ENCODE data around the gene ERC2.
"Not testable (repeated sequence)": the region's sequence is repeated elsewhere in the genome, so short reads cannot be mapped to it uniquely, and the experiment has no call there.

Gene ERC2

GRCh38 chr3:55875113-55875512 lies 593.2 kb downstream of the ERC2 start:
- Mint-ChIP-seq H3K27me3 (ENCODE audit: low read depth) (no peaks in the 10 kb centered on the region), H3K27ac (no peak overlapping the region), H3K4me3 (no peak overlapping the region)

GRCh38 chr3:55873523-55874254 lies 594.6 kb downstream of the ERC2 start:
- H3K27ac Mint-ChIP-seq, result no peak overlapping the region
- H3K4me3 Mint-ChIP-seq, result no peak overlapping the region
- no peaks in the 10 kb centered on the region for H3K9me3 Mint-ChIP-seq
- no peaks in the 10 kb centered on the region for H3K36me3 Mint-ChIP-seq (ENCODE audit: low read depth)
- H3K4me1 Mint-ChIP-seq (ENCODE audit: low read depth), result no peaks in the 10 kb centered on the region
- H3K27me3 Mint-ChIP-seq (ENCODE audit: low read depth), result no peaks in the 10 kb centered on the region
- no peak for DNase-seq (ENCODE audit: low spot score)

More at GRCh38 chr3:55875113-55875512, 593.2 kb downstream of the ERC2 start:
- Mint-ChIP-seq H3K4me1 (ENCODE audit: low read depth) (no peaks in the 10 kb centered on the region), H3K36me3 (ENCODE audit: low read depth) (no peaks in the 10 kb centered on the region), H3K9me3 (no peaks in the 10 kb centered on the region)
- DNase-seq (ENCODE audit: low spot score), result no peak

- H3K36me3 Mint-ChIP-seq (ENCODE audit: low read depth), result no peaks in the 10 kb centered on the region
- DNase-seq (ENCODE audit: low spot score), result no peak
- no peak overlapping the region for H3K4me3 Mint-ChIP-seq
- H3K27ac Mint-ChIP-seq, result no peak overlapping the region
- no peaks in the 10 kb centered on the region for H3K4me1 Mint-ChIP-seq (ENCODE audit: low read depth)
- H3K27me3 Mint-ChIP-seq (ENCODE audit: low read depth), result no peaks in the 10 kb centered on the region
- H3K9me3 Mint-ChIP-seq, result no peaks in the 10 kb centered on the region
Observed at GRCh38 chr3:55870594-55870993, 597.7 kb downstream of the ERC2 start.

- Mint-ChIP-seq H3K36me3 (ENCODE audit: low read depth) (no peaks in the 10 kb centered on the region), H3K4me1 (ENCODE audit: low read depth) (no peaks in the 10 kb centered on the region), H3K4me3 (no peak overlapping the region), H3K9me3 (no peaks in the 10 kb centered on the region), H3K27ac (no peak overlapping the region), H3K27me3 (ENCODE audit: low read depth) (no peaks in the 10 kb centered on the region)
- no peak for DNase-seq (ENCODE audit: low spot score)
Observed at GRCh38 chr3:55868347-55868746, 599.9 kb downstream of the ERC2 start.

GRCh38 chr3:55863028-55863427 lies 605.2 kb downstream of the ERC2 start:
- H3K27me3 Mint-ChIP-seq (ENCODE audit: low read depth), result no peaks in the 10 kb centered on the region
- H3K36me3 Mint-ChIP-seq (ENCODE audit: low read depth), result no peaks in the 10 kb centered on the region
- no peak overlapping the region for H3K4me3 Mint-ChIP-seq
- no peaks in the 10 kb centered on the region for H3K9me3 Mint-ChIP-seq
- no peak for DNase-seq (ENCODE audit: low spot score)
- H3K27ac Mint-ChIP-seq, result no peak overlapping the region
- no peaks in the 10 kb centered on the region for H3K4me1 Mint-ChIP-seq (ENCODE audit: low read depth)

- no peaks in the 10 kb centered on the region for H3K27me3 Mint-ChIP-seq (ENCODE audit: low read depth)
- no peaks in the 10 kb centered on the region for H3K36me3 Mint-ChIP-seq (ENCODE audit: low read depth)
- no peak for DNase-seq (ENCODE audit: low spot score)
- no peak overlapping the region for H3K4me3 Mint-ChIP-seq
- no peaks in the 10 kb centered on the region for H3K4me1 Mint-ChIP-seq (ENCODE audit: low read depth)
- no peaks in the 10 kb centered on the region for H3K9me3 Mint-ChIP-seq
- H3K27ac Mint-ChIP-seq, result no peak overlapping the region
Observed at GRCh38 chr3:55860049-55860721, 608.1 kb downstream of the ERC2 start.

GRCh38 chr3:55859305-55859704 lies 609.0 kb downstream of the ERC2 start:
- Mint-ChIP-seq H3K27me3 (ENCODE audit: low read depth) (no peaks in the 10 kb centered on the region), H3K4me3 (no peak overlapping the region), H3K27ac (no peak overlapping the region), H3K36me3 (ENCODE audit: low read depth) (no peaks in the 10 kb centered on the region), H3K9me3 (no peaks in the 10 kb centered on the region), H3K4me1 (ENCODE audit: low read depth) (no peaks in the 10 kb centered on the region)
- no peak for DNase-seq (ENCODE audit: low spot score)

- no peaks in the 10 kb centered on the region for H3K4me1 Mint-ChIP-seq (ENCODE audit: low read depth)
- no peak overlapping the region for H3K4me3 Mint-ChIP-seq
- no peak overlapping the region for H3K27ac Mint-ChIP-seq
- H3K36me3 Mint-ChIP-seq (ENCODE audit: low read depth), result no peaks in the 10 kb centered on the region
- no peaks in the 10 kb centered on the region for H3K9me3 Mint-ChIP-seq
- DNase-seq (ENCODE audit: low spot score), result no peak
- H3K27me3 Mint-ChIP-seq (ENCODE audit: low read depth), result no peaks in the 10 kb centered on the region
Observed at GRCh38 chr3:55858727-55859126, 609.5 kb downstream of the ERC2 start.

GRCh38 chr3:55858302-55858701 lies 610.0 kb downstream of the ERC2 start:
- Mint-ChIP-seq H3K27me3 (ENCODE audit: low read depth) (no peaks in the 10 kb centered on the region), H3K4me1 (ENCODE audit: low read depth) (no peaks in the 10 kb centered on the region), H3K27ac (no peak overlapping the region), H3K9me3 (no peaks in the 10 kb centered on the region), H3K36me3 (ENCODE audit: low read depth) (no peaks in the 10 kb centered on the region), H3K4me3 (no peak overlapping the region)
- DNase-seq (ENCODE audit: low spot score), result no peak

- Mint-ChIP-seq H3K9me3 (no peaks in the 10 kb centered on the region), H3K36me3 (ENCODE audit: low read depth) (no peaks in the 10 kb centered on the region), H3K27me3 (ENCODE audit: low read depth) (no peaks in the 10 kb centered on the region), H3K4me1 (ENCODE audit: low read depth) (no peaks in the 10 kb centered on the region), H3K4me3 (no peak overlapping the region), H3K27ac (no peak overlapping the region)
- no peak for DNase-seq (ENCODE audit: low spot score)
Observed at GRCh38 chr3:55857633-55858032, 610.6 kb downstream of the ERC2 start.

GRCh38 chr3:55855311-55855710 lies 613.0 kb downstream of the ERC2 start:
- H3K4me1 Mint-ChIP-seq (ENCODE audit: low read depth), result no peaks in the 10 kb centered on the region
- H3K27me3 Mint-ChIP-seq (ENCODE audit: low read depth), result no peaks in the 10 kb centered on the region
- H3K27ac Mint-ChIP-seq, result no peak overlapping the region
- H3K36me3 Mint-ChIP-seq (ENCODE audit: low read depth), result no peaks in the 10 kb centered on the region
- DNase-seq (ENCODE audit: low spot score), result no peak
- H3K4me3 Mint-ChIP-seq, result no peak overlapping the region
- H3K9me3 Mint-ChIP-seq, result no peaks in the 10 kb centered on the region

- no peaks in the 10 kb centered on the region for H3K4me1 Mint-ChIP-seq (ENCODE audit: low read depth)
- no peaks in the 10 kb centered on the region for H3K36me3 Mint-ChIP-seq (ENCODE audit: low read depth)
Observed at GRCh38 chr3:55854494-55854893, 613.8 kb downstream of the ERC2 start.

GRCh38 chr3:55852326-55852725 lies 615.9 kb downstream of the ERC2 start:
- H3K27ac Mint-ChIP-seq, result no peak overlapping the region
- H3K4me3 Mint-ChIP-seq, result no peak overlapping the region
- no peak for DNase-seq (ENCODE audit: low spot score)
- H3K4me1 Mint-ChIP-seq (ENCODE audit: low read depth), result no peaks in the 10 kb centered on the region
- no peaks in the 10 kb centered on the region for H3K36me3 Mint-ChIP-seq (ENCODE audit: low read depth)
- H3K9me3 Mint-ChIP-seq, result no peaks in the 10 kb centered on the region
- no peaks in the 10 kb centered on the region for H3K27me3 Mint-ChIP-seq (ENCODE audit: low read depth)

More at GRCh38 chr3:55854494-55854893, 613.8 kb downstream of the ERC2 start:
- Mint-ChIP-seq H3K9me3 (no peaks in the 10 kb centered on the region), H3K27me3 (ENCODE audit: low read depth) (no peaks in the 10 kb centered on the region), H3K4me3 (no peak overlapping the region), H3K27ac (no peak overlapping the region)
- no peak for DNase-seq (ENCODE audit: low spot score)

GRCh38 chr3:55842204-55842603 lies 626.1 kb downstream of the ERC2 start:
- no peaks in the 10 kb centered on the region for H3K9me3 Mint-ChIP-seq
- H3K4me1 Mint-ChIP-seq (ENCODE audit: low read depth), result no peaks in the 10 kb centered on the region
- no peak overlapping the region for H3K4me3 Mint-ChIP-seq
- no peaks in the 10 kb centered on the region for H3K36me3 Mint-ChIP-seq (ENCODE audit: low read depth)
- DNase-seq (ENCODE audit: low spot score), result no peak
- H3K27me3 Mint-ChIP-seq (ENCODE audit: low read depth), result no peaks in the 10 kb centered on the region
- H3K27ac Mint-ChIP-seq, result no peak overlapping the region

GRCh38 chr3:55831876-55832275 lies 636.4 kb downstream of the ERC2 start:
- H3K27ac Mint-ChIP-seq; DNase-seq (ENCODE audit: low spot score); H3K9me3 Mint-ChIP-seq; H3K4me3 Mint-ChIP-seq; H3K27me3 Mint-ChIP-seq (ENCODE audit: low read depth); H3K4me1 Mint-ChIP-seq (ENCODE audit: low read depth); H3K36me3 Mint-ChIP-seq (ENCODE audit: low read depth): not testable (repeated sequence)

All from T-helper 2 cell treated with Interferon-gamma antibody and Interleukin-4, amounts not matched to agents 5 μg/mL and 100 μg/mL, for 36 hours (primary cell).